ENCODE measurements around the gene CLN5. TPM values are rescaled to one million over a fixed set of nuclear protein-coding genes. Genes with fewer than 3 reads are reported as not detected.

The CLN5 gene
- polyA plus RNA-seq, 6 donors from 2014 or later, result 20.2 to 30.9 (median 25.4) TPM

DNA sequence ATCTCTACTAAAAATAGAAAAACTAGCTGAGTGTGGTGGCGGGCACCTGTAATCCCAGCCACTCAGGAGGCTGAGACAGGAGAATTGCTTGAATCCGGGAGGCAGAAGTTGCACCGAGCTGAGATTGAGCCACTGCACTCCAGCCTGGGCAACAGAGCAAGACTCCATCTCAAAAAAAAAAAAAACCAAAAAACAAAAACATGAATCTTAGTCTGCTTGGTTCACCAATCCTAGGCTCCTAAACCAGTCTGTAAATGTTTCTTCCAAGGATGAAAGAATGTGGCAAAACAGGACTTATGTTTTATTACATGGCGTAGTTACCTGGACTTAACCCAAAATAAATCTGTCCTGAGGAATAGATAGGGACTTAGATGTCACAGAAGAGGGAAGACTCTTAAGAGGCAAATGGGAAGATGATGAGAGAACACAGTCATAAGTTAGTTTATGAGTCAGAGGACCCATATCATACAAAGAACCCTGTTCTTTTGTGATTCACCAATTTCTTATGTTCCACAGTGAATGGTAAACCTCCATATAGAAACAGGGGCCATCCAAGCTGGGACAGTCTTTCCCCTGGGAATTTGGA is 41.9 kb downstream of the CLN5 start:
- ATAC-seq (ENCODE audit: low read depth in 2 of 2) (no peak), DNase-seq (no peak)
- Mint-ChIP-seq H3K36me3 (no peaks in the 10 kb centered on the region), H3K4me3 (no peak overlapping the region), H3K4me1 (no peaks in the 10 kb centered on the region), H3K9me3 (peaks cover 0 to 4% (median 0%) of the 10 kb centered on the region in 7 donors), H3K27ac (no peak overlapping the region), H3K27me3 (no peaks in the 10 kb centered on the region)

GRCh38 chr13:77034881-77035280 is 43.0 kb downstream of the CLN5 start:
- no peaks in the 10 kb centered on the region for H3K4me1 Mint-ChIP-seq
- H3K27ac Mint-ChIP-seq, result peak overlapping the region in 1 of 6 donors; percentile 70
- peaks cover 0 to 4% (median 0%) of the 10 kb centered on the region in 7 donors for H3K9me3 Mint-ChIP-seq

DNA sequence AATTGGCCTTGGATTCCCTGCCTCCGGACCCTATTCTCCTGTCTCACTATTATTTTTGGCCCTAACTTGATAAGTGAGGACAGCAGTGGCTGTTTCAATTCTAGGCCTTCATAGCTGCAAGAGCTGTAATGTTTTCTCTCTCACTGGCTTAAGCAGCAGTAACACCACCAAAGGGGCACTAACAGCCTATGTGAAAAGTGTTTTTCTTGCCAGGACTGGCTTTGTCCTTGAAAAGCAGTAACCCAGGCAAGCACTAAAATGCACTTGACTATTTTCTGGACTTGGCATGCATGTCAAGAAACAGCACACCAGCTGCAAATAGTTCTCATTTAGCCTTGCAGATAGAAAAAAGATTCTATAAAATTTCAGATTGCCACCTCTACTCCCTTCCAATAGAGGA is 44.4 kb downstream of the CLN5 start:
- ATAC-seq (ENCODE audit: low read depth in 2 of 2), result no peak
- no peaks in the 10 kb centered on the region for H3K27me3 Mint-ChIP-seq
- DNase-seq, result no peak
- peaks cover 0 to 4% (median 0%) of the 10 kb centered on the region in 7 donors for H3K9me3 Mint-ChIP-seq
- no peaks in the 10 kb centered on the region for H3K36me3 Mint-ChIP-seq
- H3K4me3 Mint-ChIP-seq, result no peak overlapping the region
- H3K4me1 Mint-ChIP-seq, result peaks cover 0 to 2% (median 0%) of the 10 kb centered on the region in 3 donors
- no peak overlapping the region for H3K27ac Mint-ChIP-seq

More at GRCh38 chr13:77034881-77035280, 43.0 kb downstream of the CLN5 start:
- Mint-ChIP-seq H3K36me3 (no peaks in the 10 kb centered on the region), H3K4me3 (no peak overlapping the region), H3K27me3 (no peaks in the 10 kb centered on the region)
- DNase-seq (no peak), ATAC-seq (ENCODE audit: low read depth in 2 of 2) (no peak)

DNA sequence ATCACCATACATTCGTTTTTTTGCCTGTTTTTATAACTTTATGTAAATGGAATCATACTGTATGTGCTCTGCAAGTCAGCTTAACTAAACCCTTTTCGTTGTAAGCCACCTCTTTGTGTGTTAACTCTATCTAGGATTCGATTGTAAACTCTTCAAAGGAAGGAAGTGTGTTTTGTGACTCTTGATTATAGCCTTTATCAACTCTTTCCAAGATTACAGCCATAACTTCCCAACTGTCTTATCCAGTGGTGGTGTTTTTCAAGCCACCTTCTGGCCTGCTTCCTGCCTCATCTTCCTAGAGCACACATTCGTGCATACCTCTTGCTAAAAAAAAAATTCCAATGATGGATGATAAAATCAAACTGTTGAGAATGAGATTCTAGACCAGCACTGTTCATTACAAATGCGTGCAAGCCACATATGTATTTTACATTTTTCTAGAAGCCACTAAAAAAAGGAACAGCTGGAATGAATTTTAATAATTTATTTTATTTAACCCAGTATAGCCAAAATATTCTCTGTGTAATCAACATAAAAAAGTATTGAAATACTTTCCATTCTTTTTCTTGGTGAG is 47.1 kb downstream of the CLN5 start:
- no peaks in the 10 kb centered on the region for H3K27me3 Mint-ChIP-seq
- H3K4me3 Mint-ChIP-seq, result no peak overlapping the region
- H3K27ac Mint-ChIP-seq, result no peak overlapping the region
- H3K36me3 Mint-ChIP-seq, result no peaks in the 10 kb centered on the region
- no peak for ATAC-seq (ENCODE audit: low read depth in 2 of 2)
- peaks cover 0 to 4% (median 0%) of the 10 kb centered on the region in 7 donors for H3K9me3 Mint-ChIP-seq
- peaks cover 0 to 6% (median 2%) of the 10 kb centered on the region in 3 donors for H3K4me1 Mint-ChIP-seq
- DNase-seq, result no peak

- Mint-ChIP-seq H3K4me1 (peaks cover 0 to 6% (median 2%) of the 10 kb centered on the region in 3 donors), H3K36me3 (peaks cover 0 to 8% of the 10 kb centered on the region in 2 donors), H3K27ac (no peak overlapping the region), H3K9me3 (peaks cover 0 to 4% (median 0%) of the 10 kb centered on the region in 7 donors), H3K4me3 (no peak overlapping the region), H3K27me3 (no peaks in the 10 kb centered on the region)
- DNase-seq, result no peak
- ATAC-seq (ENCODE audit: low read depth in 2 of 2), result no peak
Measured at GRCh38 chr13:77040076-77040475, 48.2 kb downstream of the CLN5 start.

DNA sequence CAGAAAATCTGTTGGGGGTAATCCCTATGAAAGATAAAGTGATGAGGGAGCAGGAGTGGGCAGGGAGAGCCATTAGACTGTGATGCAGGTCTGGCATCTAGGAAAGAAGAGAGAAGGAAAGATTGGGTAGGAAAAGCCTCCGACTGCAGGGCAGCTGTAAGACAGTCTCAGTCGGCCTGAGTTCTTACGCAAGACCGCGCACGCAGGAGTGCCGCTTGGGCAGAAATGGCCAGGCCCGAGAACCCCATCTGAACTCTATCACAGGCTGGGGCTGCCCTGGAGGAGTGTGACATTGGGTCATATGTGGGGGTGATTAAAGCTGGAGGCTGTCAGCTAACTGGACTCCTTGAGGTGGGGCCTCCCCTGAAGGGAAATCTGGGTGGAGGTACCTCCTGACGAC is 49.0 kb downstream of the CLN5 start:
- Mint-ChIP-seq H3K9me3 (peaks cover 0 to 4% (median 0%) of the 10 kb centered on the region in 7 donors), H3K27ac (peak overlapping the region in 1 of 6 donors; percentile 52)

GRCh38 chr13:77042566-77043177 is 50.8 kb downstream of the CLN5 start:
- Mint-ChIP-seq H3K4me3 (no peak overlapping the region), H3K36me3 (peaks cover 2 to 23% of the 10 kb centered on the region in 2 donors), H3K4me1 (peaks cover 0 to 6% (median 2%) of the 10 kb centered on the region in 3 donors), H3K27ac (peak overlapping the region in 3 of 6 donors; percentile 2 to 12 (median 8)), H3K9me3 (no peaks in the 10 kb centered on the region), H3K27me3 (no peaks in the 10 kb centered on the region)
- DNase-seq (no peak), ATAC-seq (ENCODE audit: low read depth in 2 of 2) (no peak)

More for the DNA sequence above, 49.0 kb downstream of the CLN5 start:
- Mint-ChIP-seq H3K4me3 (no peak overlapping the region), H3K4me1 (peaks cover 0 to 6% (median 2%) of the 10 kb centered on the region in 3 donors), H3K36me3 (peaks cover 0 to 12% of the 10 kb centered on the region in 2 donors), H3K27me3 (no peaks in the 10 kb centered on the region)
- no peak for DNase-seq
- ATAC-seq (ENCODE audit: low read depth in 2 of 2), result no peak

DNA sequence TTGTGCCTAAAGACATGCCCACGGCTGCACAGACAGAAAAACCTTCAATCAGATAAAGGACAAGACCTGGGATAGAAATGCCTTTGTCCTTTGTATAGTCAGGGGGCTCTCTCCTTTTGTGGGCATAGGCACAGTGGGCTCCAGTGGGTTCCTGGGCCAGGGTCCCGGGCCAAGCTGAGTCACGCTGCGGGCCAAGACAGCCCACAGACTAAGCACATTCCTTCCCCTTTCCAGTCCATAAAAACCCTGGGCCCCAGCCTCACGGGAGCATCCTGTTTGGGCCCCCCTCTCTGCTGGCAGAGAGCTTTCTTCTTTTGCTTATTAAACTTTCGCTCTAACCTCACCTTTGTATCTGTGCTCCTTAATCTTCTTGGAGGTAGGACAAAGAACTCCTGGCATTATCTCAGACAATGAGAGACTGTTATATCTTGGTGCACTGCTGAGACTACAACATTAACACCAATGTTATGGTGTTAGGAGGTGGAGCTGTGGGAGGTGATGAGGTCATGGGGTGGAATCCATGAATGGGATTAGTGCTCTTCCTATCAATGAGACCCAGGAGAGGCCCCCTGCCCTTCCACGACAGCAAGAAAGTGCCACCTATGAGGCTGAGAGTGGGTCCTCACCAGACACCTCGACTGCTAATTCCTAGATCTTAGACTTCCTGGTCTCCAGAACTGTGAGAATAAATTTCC is 55.9 kb downstream of the CLN5 start:
- peaks cover 29 to 35% of the 10 kb centered on the region in 2 donors for H3K36me3 Mint-ChIP-seq
- no peak for DNase-seq
- no peak overlapping the region for H3K4me3 Mint-ChIP-seq
- no peaks in the 10 kb centered on the region for H3K27me3 Mint-ChIP-seq
- H3K27ac Mint-ChIP-seq, result peak overlapping the region; percentile 15 to 72 (median 50)
- H3K9me3 Mint-ChIP-seq, result no peaks in the 10 kb centered on the region
- H3K4me1 Mint-ChIP-seq, result peaks cover 9 to 14% (median 13%) of the 10 kb centered on the region in 3 donors
- no peak for ATAC-seq (ENCODE audit: low read depth in 2 of 2)

GRCh38 chr13:77048681-77049080 is 56.8 kb downstream of the CLN5 start:
- Mint-ChIP-seq H3K4me1 (peaks cover 9 to 15% (median 10%) of the 10 kb centered on the region in 3 donors), H3K27me3 (no peaks in the 10 kb centered on the region), H3K36me3 (peaks cover 33 to 38% of the 10 kb centered on the region in 2 donors), H3K9me3 (no peaks in the 10 kb centered on the region), H3K4me3 (peak overlapping the region in 1 of 8 donors; percentile 38), H3K27ac (peak overlapping the region; percentile 0 to 82 (median 64))
- DNase-seq (no peak), ATAC-seq (ENCODE audit: low read depth in 2 of 2) (no peak)

- H3K36me3 Mint-ChIP-seq, result peaks cover 31 to 57% of the 10 kb centered on the region in 2 donors
- H3K9me3 Mint-ChIP-seq, result no peaks in the 10 kb centered on the region
Measured at GRCh38 chr13:77053192-77053591, 61.3 kb downstream of the CLN5 start.

More at GRCh38 chr13:77053192-77053591, 61.3 kb downstream of the CLN5 start:
- no peak overlapping the region for H3K27ac Mint-ChIP-seq
- H3K27me3 Mint-ChIP-seq, result no peaks in the 10 kb centered on the region
- ATAC-seq (ENCODE audit: low read depth in 2 of 2), result no peak
- H3K4me3 Mint-ChIP-seq, result no peak overlapping the region
- H3K4me1 Mint-ChIP-seq, result peaks cover 9 to 19% (median 10%) of the 10 kb centered on the region in 3 donors
- DNase-seq, result no peak

Other genes starting within 250 kb of the CLN5 start
- gene KCTD12, start 105.7 kb upstream of the CLN5 start, polyA plus RNA-seq (ENCODE audit: low read depth in 6 of 6), result under 1 TPM; 0.10 to 0.27 (median 0.14) TPM
- gene ACOD1, start 43.6 kb upstream of the CLN5 start, polyA plus RNA-seq (ENCODE audit: low read depth in 6 of 6), result not detected
- 10 to 100 TPM; 32.2 to 54.4 (median 45.1) TPM for gene FBXL3, start 35.1 kb downstream of the CLN5 start, polyA plus RNA-seq (ENCODE audit: low read depth in 6 of 6)